NT2/D1 (cell line): ENCODE data around the gene BPNT1.

Source experiments
- SUZ12 ChIP-seq: IDR thresholded peaks from 2 replicates; pipeline ENCODE4 v1.6.1; 2011; ENCODE audit not compliant: insufficient read length, insufficient read depth; ENCODE audit errors: extremely low read depth
- YY1 ChIP-seq: IDR thresholded peaks from 2 replicates; pipeline ENCODE4 v1.6.1; 2011; ENCODE audit not compliant: insufficient read length, insufficient read depth

GRCh38 chr1:220056374-220056773 is 33.2 kb downstream of the BPNT1 start:
- TF ChIP-seq SUZ12 (no peak), YY1 (no peak)
